Testis (tissue), 3 donors: ENCODE measurements around the gene METAP2. TPM values are rescaled to one million over a fixed set of nuclear protein-coding genes. Genes with fewer than 3 reads are reported as not detected.

Source experiments
- DNase-seq: peaks from one replicate; pipeline ENCODE4 v3.0.0-alpha.2; 2019
- H3K27ac ChIP-seq, 2 donors: fragments of 200-600 bp; sonication (generic); one replicate each; pipeline ENCODE4 v1.5.1; 2019
- H3K27me3 ChIP-seq: fragments of 200-600 bp; sonication (generic); one replicate; pipeline ENCODE4 v1.5.1; 2019
- H3K36me3 ChIP-seq: fragments of 200-600 bp; sonication (generic); one replicate; pipeline ENCODE4 v1.5.1; 2017; ENCODE audit warnings: low read depth; ENCODE audit errors: missing control alignments
- H3K4me1 ChIP-seq: fragments of 200-600 bp; sonication (generic); one replicate; pipeline ENCODE4 v1.5.1; 2019
- H3K4me3 ChIP-seq, 2 donors: fragments of 200-600 bp; sonication (generic); one replicate each; pipeline ENCODE4 v1.5.1; 2017 to 2019
- H3K9me3 ChIP-seq: fragments of 200-600 bp; sonication (generic); one replicate; pipeline ENCODE4 v1.5.1; 2017
- CTCF ChIP-seq, 3 experiments: fragments of 450-650 bp in 2 of 3; fragments of 200-600 bp in 1 of 3; sonication (generic) in 1 of 3; IDR thresholded peaks; one replicate each; pipeline ENCODE4 v1.5.1; 2016 to 2019; ENCODE audit warnings: antibody characterized with exemption in 3 of 3, mild to moderate bottlenecking in 2 of 3, moderate library complexity in 1 of 3
- POLR2A ChIP-seq: fragments of 450-650 bp; IDR thresholded peaks from one replicate; pipeline ENCODE4 v1.6.1; 2017; ENCODE audit warnings: antibody characterized with exemption, mild to moderate bottlenecking, moderate library complexity
- WGBS, 2 donors: methylation state at CpG; one replicate each; pipeline ENCODE4 v1.1.5; 2018; 5-methylcytosine and 5-hydroxymethylcytosine counted together
- intact Hi-C: fragments of 100-400 bp; cut with DNase I; formaldehyde crosslinking; loops from one replicate; pipeline ENCODE4 v1.15.1; 2023; ENCODE audit warnings: low total_unique reads
- polyA plus RNA-seq: library from polyadenylated mRNA; stranded (reverse); fragments of 350-450 nt; fragmentation: Illumina TruSeq; extraction: RNeasy Lipid Tissue Mini Kit (QIAGEN cat#74804); gene quantifications from one replicate; pipeline ENCODE4 v1.2.3, GENCODE V29; 2014; ENCODE audit warnings: low read depth, low replicate concordance; ENCODE audit not compliant: insufficient read depth
- total RNA-seq, 2 donors: library from RNA; depleted of rRNA; stranded (reverse); fragments of >200 nt; gene quantifications; one replicate each; pipeline ENCODE4 v1.2.3, GENCODE V29; 2016

Gene METAP2
- total and polyA plus RNA-seq, 3 donors from 2014 or later, result 73.2 to 86.1 (median 83.1) TPM

GRCh38 chr12:95484524-95484923 is 10.6 kb downstream of the METAP2 start:
- Histone ChIP-seq H3K9me3 (no peaks in the 10 kb centered on the region), H3K27ac (no peak overlapping the region), H3K4me3 (no peak overlapping the region), H3K36me3 (no peaks in the 10 kb centered on the region), H3K27me3 (no peaks in the 10 kb centered on the region), H3K4me1 (peaks cover 4% of the 10 kb centered on the region)
- TF ChIP-seq CTCF (IDR thresholded peaks at IDR 0.05), result no peak
- no peak for TF ChIP-seq POLR2A
- DNase-seq, result no peak
- intact Hi-C loops, result no loop called here

- H3K27ac ChIP-seq, result no peak overlapping the region
- no peaks in the 10 kb centered on the region for H3K27me3 ChIP-seq
- H3K36me3 ChIP-seq, result no peaks in the 10 kb centered on the region
- DNase-seq, result no peak
- no peaks in the 10 kb centered on the region for H3K9me3 ChIP-seq
- no peak for TF ChIP-seq CTCF (IDR thresholded peaks at IDR 0.05)
- no peak for TF ChIP-seq POLR2A
- intact Hi-C loops, result no loop called here
- H3K4me1 ChIP-seq, result no peaks in the 10 kb centered on the region
- H3K4me3 ChIP-seq, result no peak overlapping the region
- WGBS, 2 donors, result 56 to 58% methylated on average over 2 of the region's 2 CpGs
Measured at GRCh38 chr12:95487024-95487423, 13.1 kb downstream of the METAP2 start.

GRCh38 chr12:95492462-95492861 is 18.5 kb downstream of the METAP2 start:
- intact Hi-C loops, result no loop called here
- Histone ChIP-seq H3K27ac (no peak overlapping the region), H3K4me3 (no peak overlapping the region), H3K27me3 (no peaks in the 10 kb centered on the region), H3K4me1 (no peaks in the 10 kb centered on the region), H3K9me3 (no peaks in the 10 kb centered on the region), H3K36me3 (no peaks in the 10 kb centered on the region)
- no peak for DNase-seq
- TF ChIP-seq CTCF (IDR thresholded peaks at IDR 0.05) (no peak), POLR2A (no peak)
- WGBS, 2 donors, result 74 to 89% methylated on average over 2 of the region's 2 CpGs

- 98% methylated on average over 2 of the region's 2 CpGs for WGBS, 2 donors
- Histone ChIP-seq H3K4me1 (no peaks in the 10 kb centered on the region), H3K27ac (no peak overlapping the region), H3K9me3 (no peaks in the 10 kb centered on the region), H3K36me3 (no peaks in the 10 kb centered on the region), H3K4me3 (no peak overlapping the region), H3K27me3 (no peaks in the 10 kb centered on the region)
- TF ChIP-seq CTCF (IDR thresholded peaks at IDR 0.05) (no peak), POLR2A (no peak)
- no peak for DNase-seq
- intact Hi-C loops, result no loop called here
Measured at GRCh38 chr12:95494888-95495287, 20.9 kb downstream of the METAP2 start.

GRCh38 chr12:95495433-95495832 is 21.5 kb downstream of the METAP2 start:
- intact Hi-C loops, result no loop called here
- TF ChIP-seq CTCF (IDR thresholded peaks at IDR 0.05) (no peak), POLR2A (no peak)
- Histone ChIP-seq H3K27ac (no peak overlapping the region), H3K4me3 (no peak overlapping the region), H3K27me3 (no peaks in the 10 kb centered on the region), H3K9me3 (no peaks in the 10 kb centered on the region), H3K4me1 (no peaks in the 10 kb centered on the region), H3K36me3 (no peaks in the 10 kb centered on the region)
- DNase-seq, result no peak
- WGBS, 2 donors, result 91 to 94% methylated on average over 1 of the region's 1 CpG
